SK-N-SH (cell line): ENCODE results near the gene SLC25A26.
A peak's percentile ranks its signal among the peaks of the same experiment; 100 is the strongest.

Experiments used
- EP300 ChIP-seq, 2 experiments: IDR thresholded peaks; 2 replicates each; pipeline versions ENCODE4 v1.4.0 to v1.6.1; 2012; ENCODE audit warnings: borderline replicate concordance in 1 of 2, low read depth in 1 of 2, low read length in 1 of 2
- GATA2 ChIP-seq: sonication (generic); formaldehyde crosslinking; IDR thresholded peaks from 2 replicates; pipeline ENCODE4 v1.5.0; 2020; ENCODE audit warnings: mild to moderate bottlenecking, missing genetic modification reagents
- NFIC ChIP-seq: IDR thresholded peaks from 2 replicates; pipeline ENCODE4 v1.4.0; 2012; ENCODE audit warnings: borderline replicate concordance
- POLR2AphosphoS5 ChIP-seq: IDR thresholded peaks from 2 replicates; pipeline ENCODE4 v1.6.1; 2012; ENCODE audit warnings: low read depth, low read length
- RAD21 ChIP-seq: IDR thresholded peaks from 2 replicates; pipeline ENCODE4 v1.6.1; 2012; ENCODE audit warnings: mild to moderate bottlenecking, low read length
- YY1 ChIP-seq: IDR thresholded peaks from 2 replicates; pipeline ENCODE4 v1.4.0; 2012; ENCODE audit warnings: low read depth, mild to moderate bottlenecking
- TF ChIP-seq, protein P1 (sequence below): fragments of 200-600 bp; sonication (generic); IDR thresholded peaks from 2 replicates; pipeline ENCODE4 v1.6.1; 2017; ENCODE audit warnings: antibody characterized with exemption, mild to moderate bottlenecking, moderate library complexity

DNA sequence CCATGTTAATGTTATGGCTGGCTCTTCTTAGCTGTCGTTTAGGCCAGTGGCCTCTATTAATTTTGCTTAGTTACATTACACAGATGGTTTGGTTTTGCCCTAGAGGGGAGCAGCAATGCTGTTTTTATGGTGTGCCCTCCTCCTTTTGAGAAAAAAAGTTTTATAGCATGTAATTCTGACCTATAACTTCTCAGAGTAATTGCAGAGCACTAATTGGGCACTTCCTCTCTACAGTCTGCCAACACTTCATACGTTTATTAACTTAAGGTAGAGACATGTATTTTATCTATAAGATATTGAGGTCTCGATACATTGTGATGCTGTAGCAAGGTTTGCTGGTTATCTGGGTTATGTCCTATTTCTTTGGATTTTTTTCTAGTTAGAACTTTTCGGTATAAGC lies 12.2 kb downstream of the SLC25A26 start:
- TF ChIP-seq, protein P1, sequence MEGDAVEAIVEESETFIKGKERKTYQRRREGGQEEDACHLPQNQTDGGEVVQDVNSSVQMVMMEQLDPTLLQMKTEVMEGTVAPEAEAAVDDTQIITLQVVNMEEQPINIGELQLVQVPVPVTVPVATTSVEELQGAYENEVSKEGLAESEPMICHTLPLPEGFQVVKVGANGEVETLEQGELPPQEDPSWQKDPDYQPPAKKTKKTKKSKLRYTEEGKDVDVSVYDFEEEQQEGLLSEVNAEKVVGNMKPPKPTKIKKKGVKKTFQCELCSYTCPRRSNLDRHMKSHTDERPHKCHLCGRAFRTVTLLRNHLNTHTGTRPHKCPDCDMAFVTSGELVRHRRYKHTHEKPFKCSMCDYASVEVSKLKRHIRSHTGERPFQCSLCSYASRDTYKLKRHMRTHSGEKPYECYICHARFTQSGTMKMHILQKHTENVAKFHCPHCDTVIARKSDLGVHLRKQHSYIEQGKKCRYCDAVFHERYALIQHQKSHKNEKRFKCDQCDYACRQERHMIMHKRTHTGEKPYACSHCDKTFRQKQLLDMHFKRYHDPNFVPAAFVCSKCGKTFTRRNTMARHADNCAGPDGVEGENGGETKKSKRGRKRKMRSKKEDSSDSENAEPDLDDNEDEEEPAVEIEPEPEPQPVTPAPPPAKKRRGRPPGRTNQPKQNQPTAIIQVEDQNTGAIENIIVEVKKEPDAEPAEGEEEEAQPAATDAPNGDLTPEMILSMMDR: no peak
- TF ChIP-seq GATA2 (CRISPR knock-in tag): no peak
- no peak for TF ChIP-seq RAD21
- no peak for TF ChIP-seq NFIC
- TF ChIP-seq EP300 (IDR thresholded peaks at IDR 0.05; ENCODE audit: borderline replicate concordance in 1 of 2, low read depth in 1 of 2, low read length in 1 of 2): peak in 1 of 2 experiments; percentile 29; a peak in 1 of 4 replicates
- no peak for TF ChIP-seq POLR2AphosphoS5
- no peak for TF ChIP-seq YY1
